Keratinocyte (primary cell): ENCODE measurements around the gene KRCC1.

Experiments
- EZH2 ChIP-seq: IDR thresholded peaks from one replicate; pipeline ENCODE4 v1.6.1; 2012; ENCODE audit warnings: inconsistent platforms, mild to moderate bottlenecking, low read length, moderate library complexity
- TF ChIP-seq, protein P1 (sequence below), 3 experiments: IDR thresholded peaks in 1 of 3; conservative IDR thresholded peaks in 1 of 3; optimal IDR thresholded peaks in 1 of 3; 2 replicates in 2 of 3; 3 replicates in 1 of 3; pipeline versions ENCODE3 to v1.5.1; 2011; ENCODE audit warnings: low read length in 3 of 3, mild to moderate bottlenecking in 3 of 3, moderate library complexity in 2 of 3, control low read depth in 1 of 3, inconsistent platforms in 1 of 3; ENCODE audit not compliant: insufficient read depth in 2 of 3; ENCODE audit errors: extremely low read depth in 1 of 3

DNA sequence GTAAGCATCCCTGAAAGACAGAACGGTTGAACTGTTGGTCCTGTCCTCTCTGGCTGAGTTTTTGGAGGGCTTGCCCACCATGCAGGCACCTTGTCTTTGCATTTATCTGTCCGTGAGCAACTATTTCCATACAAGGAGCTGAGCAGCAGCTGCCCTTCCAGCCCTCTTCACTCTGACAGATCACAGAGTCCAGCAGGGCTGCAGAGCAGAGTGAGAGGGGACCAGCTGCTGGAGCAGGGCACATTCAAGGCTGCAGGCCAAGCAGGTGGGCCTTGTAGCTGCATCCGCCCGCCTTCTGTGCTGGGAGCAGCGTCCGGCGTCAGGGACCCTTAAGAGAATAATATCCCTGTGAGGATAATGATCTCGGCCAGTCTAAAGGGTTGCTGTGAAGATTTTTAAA lies 21.5 kb upstream of the KRCC1 start:
- TF ChIP-seq, protein P1, sequence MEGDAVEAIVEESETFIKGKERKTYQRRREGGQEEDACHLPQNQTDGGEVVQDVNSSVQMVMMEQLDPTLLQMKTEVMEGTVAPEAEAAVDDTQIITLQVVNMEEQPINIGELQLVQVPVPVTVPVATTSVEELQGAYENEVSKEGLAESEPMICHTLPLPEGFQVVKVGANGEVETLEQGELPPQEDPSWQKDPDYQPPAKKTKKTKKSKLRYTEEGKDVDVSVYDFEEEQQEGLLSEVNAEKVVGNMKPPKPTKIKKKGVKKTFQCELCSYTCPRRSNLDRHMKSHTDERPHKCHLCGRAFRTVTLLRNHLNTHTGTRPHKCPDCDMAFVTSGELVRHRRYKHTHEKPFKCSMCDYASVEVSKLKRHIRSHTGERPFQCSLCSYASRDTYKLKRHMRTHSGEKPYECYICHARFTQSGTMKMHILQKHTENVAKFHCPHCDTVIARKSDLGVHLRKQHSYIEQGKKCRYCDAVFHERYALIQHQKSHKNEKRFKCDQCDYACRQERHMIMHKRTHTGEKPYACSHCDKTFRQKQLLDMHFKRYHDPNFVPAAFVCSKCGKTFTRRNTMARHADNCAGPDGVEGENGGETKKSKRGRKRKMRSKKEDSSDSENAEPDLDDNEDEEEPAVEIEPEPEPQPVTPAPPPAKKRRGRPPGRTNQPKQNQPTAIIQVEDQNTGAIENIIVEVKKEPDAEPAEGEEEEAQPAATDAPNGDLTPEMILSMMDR (optimal IDR thresholded peaks at IDR 0.05 in 1 of 3, IDR thresholded peaks at IDR 0.05 in 1 of 3, conservative IDR thresholded peaks at IDR 0.05 in 1 of 3; ENCODE audit: extremely low read depth in 1 of 3, insufficient read depth in 2 of 3, low read length in 3 of 3): no peak
- TF ChIP-seq EZH2: no peak
